NOMO-1 treated with dmso at 0.1 percent for 144 hours (cell line): ENCODE measurements around the gene SMG6.
"Not testable (repeated sequence)": the region's sequence is repeated elsewhere in the genome, so short reads cannot be mapped to it uniquely, and the experiment has no call there.

Experiments
- DNase-seq: peaks from one replicate; lab custom pipeline; 2025; ENCODE audit not compliant: unreplicated experiment; lab: John Stamatoyannopoulos, UW

Gene SMG6

GRCh38 chr17:2309338-2310154 lies 6.0 kb upstream of the SMG6 start:
- DNase-seq, result no peak

- no peak for DNase-seq
Observed at GRCh38 chr17:2304931-2305330, 1.3 kb upstream of the SMG6 start.

- peak; percentile 1 for DNase-seq
Observed at GRCh38 chr17:2302778-2303203, 794 bp downstream of the SMG6 start.

DNA sequence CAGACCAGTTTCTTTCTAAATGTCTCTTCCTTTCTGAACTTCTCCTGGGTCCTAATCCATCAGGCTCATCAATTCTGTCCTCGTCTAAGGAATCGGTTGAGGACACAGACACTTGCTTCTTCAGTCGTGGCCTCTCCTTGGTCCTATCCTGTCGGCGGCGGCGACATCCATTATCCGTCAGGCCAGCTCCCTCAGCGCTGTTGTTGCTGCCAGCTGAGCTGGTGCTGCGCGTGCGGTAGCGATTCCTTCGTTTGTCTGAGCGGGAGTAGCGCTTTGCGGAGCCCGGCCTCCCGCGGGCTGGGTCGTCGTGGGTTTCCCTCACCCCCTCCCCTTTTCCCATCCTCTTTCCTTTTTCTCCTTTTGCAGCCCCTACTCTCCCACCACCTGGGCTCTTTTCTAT lies 3.8 kb downstream of the SMG6 start:
- DNase-seq, result no peak

DNA sequence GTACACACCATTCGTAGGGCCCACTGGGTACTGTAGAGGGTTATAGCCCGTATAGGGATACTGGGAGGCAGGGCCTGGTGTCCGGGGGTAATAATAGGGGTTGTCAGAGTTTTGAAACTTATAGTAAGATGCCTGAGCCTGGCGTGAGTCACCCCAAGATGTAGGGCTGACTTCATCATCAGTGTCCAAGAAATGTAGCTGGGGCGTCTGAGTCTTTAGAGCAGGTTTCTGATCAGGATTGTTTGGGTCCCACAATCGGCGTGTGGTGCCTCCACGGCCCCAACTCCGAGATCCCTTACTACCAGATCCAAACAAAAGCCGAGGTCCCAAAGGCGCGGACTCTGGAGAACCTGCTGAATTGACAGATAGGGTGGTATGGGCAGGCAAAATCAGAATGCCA lies 4.4 kb downstream of the SMG6 start:
- no peak for DNase-seq

- no peak for DNase-seq
Observed at GRCh38 chr17:2297023-2297422, 6.6 kb downstream of the SMG6 start.

DNA sequence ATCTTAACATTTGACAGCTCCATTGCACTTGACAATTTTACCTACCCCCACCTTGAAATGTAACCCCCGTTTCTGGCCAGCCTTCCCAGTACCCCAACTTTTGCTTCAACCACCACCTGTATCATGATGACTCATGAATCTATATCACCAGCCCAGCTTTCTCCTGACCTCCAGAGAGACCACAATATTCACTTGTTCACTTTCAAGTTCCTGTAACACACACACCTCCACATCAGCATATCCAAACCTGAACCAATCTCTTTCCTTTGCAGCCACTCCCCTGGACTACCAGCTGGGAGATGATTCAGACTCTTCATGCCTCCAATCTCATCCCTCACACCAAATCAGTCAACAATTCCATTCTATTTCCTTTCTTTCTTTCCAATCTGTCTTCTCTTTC lies 8.0 kb downstream of the SMG6 start:
- DNase-seq, result no peak

DNA sequence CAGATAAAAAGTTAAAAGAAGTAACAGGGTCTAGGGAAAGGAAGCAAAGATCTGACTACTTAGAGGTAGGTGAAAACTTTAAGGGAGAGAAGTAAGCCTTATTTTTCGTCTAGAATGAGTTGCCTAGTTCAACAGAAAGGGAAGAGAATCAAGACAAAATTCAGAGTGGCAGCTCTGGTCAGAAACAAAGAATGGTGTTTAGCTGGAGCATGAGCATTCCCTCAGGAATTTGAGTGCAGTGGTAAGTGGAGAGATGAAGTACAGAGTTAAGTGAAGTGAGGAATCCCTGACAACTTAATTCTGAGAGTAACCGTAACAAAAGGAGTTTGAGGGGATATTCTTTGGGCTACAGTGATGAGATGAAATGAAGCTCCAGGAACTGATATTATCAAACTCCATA lies 11.5 kb downstream of the SMG6 start:
- no peak for DNase-seq

DNA sequence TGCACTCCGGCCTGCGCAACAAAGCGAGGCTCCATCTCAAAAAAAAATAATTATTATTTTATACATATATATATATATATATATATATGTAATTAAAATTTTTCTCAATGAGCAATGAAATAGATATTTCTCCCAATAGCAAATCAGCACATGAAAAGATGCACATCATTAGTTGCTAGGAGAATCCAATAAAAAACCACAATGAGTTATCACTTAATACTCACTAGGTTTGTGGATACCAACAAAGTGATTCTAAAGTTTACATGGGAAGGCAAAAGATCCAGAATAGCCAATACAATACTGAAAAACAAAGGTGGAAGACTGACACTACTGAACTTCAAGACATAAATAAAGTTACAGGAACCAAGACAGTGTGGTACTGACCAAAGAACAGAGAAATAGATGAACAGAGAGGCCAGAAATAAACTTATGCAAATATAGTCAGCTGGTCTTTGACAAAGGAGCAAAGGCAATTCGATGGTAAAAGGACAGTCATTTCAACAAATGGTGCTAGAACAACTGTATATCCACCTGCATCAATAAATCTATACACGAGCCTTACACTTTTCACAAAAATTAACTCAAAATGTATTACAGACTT lies 13.6 kb downstream of the SMG6 start:
- DNase-seq, result no peak

DNA sequence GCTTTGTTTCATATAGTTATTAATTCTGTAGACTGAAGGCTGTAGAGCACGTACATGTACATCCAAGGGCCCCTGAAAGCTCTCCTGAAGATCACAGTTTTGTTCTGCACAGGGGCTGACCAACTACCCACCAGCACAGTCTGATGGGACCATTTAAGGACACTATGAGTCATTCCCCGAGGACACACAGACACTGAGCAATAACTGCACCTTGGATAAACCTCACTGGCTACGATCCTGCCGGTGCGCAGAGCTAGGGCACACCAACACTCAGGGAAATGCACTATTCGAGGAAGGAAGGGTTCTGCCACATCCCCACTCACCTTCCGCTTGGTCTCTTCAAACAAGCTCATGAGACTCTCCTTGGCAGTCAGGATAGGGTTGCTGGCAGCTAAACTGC lies 20.3 kb downstream of the SMG6 start:
- no peak for DNase-seq

GRCh38 chr17:2282297-2282873 lies 21.2 kb downstream of the SMG6 start:
- peak; percentile 19 for DNase-seq

DNA sequence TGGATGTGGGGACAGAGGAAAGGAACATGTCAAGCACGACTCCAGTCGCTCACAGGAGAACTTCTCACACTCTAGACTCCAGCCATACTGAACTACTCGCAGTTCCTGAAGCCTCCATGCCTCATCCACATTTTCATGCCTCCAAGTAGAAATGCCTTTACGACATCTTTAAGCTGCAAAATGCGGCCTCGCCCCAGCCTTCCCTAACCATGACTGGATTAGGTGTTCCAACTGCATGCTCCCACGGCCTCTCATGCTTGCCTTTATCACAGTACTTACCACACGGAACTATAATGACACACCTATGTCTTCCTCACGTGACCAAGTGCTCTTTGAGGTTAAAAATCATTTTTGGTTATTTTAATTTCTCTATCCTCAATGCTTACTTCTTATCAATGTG lies 23.9 kb downstream of the SMG6 start:
- DNase-seq, result no peak

DNA sequence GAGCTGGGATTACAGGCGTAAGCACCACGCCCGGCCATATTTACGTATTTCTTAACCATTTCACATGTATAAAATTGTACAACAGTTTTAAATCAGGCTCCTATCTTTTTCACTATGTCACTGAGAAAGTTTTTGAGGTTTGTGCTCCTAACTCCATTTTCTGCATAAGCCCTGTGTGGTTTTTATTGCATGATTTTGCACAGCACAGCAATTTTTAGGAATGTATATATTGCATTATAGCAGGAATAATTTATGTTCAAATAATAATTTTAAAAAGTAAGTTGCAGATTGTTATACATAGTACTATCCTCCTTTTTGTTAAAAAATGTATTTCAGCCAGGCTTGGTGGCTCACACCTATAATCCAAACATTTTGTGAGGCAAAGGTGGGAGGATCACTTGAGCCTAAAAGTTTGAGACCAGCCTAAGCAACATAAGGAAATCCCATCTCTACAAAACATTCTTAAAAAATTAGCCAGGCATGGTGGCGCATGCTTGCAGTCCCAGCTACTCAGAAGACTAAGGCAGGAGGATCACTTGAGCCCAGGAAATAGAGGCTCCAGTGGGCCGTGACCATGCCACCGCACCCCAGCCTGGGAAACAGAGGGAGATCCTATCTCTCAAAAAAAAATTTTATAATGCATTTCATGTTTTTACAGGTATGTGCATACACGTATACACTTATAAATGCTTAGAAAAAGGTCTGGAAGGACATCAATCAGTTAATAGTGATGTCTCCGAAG lies 26.0 kb downstream of the SMG6 start:
- DNase-seq, result no peak

GRCh38 chr17:2275722-2276121 lies 27.9 kb downstream of the SMG6 start:
- no peak for DNase-seq

GRCh38 chr17:2274414-2274813 lies 29.2 kb downstream of the SMG6 start:
- no peak for DNase-seq

DNA sequence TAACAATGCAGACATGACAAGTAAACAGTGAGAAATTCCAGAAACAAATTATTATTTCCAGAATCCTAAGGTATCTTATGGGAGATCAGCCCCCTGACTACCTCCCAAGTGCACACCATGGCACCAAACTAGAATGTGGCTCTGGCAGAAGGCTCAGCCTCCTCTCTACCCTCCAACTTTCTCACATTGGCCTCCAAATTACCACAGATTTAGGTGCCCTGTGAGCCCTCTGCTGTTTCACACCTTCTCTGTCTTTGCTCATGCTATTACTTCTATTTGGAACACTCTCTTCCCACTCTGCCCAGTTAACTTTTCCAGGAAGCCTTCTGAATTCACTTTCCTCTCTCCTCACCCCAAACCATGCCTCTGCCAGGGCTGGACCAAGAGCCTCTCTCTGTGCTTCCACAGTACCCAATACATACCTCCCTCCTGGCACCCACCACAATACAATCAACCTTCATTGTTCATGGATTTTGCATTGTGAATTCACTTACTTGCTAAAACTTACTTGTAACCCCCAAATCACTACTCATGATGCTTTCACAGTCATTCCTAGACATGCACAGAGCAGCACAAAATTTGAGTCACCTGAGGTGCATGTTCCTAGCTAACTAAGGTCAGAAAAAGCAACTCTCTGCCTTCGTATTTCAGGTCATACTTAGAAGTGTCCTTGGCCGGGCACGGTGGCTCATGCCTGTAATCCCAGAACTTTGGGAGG lies 31.4 kb downstream of the SMG6 start:
- DNase-seq, result no peak

GRCh38 chr17:2267354-2267753 lies 36.2 kb downstream of the SMG6 start:
- no peak for DNase-seq

DNA sequence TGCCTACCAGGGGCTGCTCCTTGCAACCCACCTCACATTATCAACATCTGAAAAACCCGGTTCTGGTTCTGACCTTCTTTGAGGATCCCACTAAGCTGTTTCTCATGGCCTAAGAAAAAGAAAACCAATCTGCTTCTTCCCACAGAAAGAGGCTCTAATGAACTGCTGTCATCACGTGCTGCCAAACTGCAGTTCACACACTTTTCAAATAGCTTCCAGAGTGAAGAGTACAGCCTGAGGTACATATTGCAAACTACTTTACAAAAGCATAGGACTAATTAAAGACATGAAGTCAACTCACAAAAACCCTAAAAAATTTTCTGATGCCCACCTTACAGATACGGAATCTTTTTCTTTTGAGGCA lies 36.7 kb downstream of the SMG6 start:
- no peak for DNase-seq

DNA sequence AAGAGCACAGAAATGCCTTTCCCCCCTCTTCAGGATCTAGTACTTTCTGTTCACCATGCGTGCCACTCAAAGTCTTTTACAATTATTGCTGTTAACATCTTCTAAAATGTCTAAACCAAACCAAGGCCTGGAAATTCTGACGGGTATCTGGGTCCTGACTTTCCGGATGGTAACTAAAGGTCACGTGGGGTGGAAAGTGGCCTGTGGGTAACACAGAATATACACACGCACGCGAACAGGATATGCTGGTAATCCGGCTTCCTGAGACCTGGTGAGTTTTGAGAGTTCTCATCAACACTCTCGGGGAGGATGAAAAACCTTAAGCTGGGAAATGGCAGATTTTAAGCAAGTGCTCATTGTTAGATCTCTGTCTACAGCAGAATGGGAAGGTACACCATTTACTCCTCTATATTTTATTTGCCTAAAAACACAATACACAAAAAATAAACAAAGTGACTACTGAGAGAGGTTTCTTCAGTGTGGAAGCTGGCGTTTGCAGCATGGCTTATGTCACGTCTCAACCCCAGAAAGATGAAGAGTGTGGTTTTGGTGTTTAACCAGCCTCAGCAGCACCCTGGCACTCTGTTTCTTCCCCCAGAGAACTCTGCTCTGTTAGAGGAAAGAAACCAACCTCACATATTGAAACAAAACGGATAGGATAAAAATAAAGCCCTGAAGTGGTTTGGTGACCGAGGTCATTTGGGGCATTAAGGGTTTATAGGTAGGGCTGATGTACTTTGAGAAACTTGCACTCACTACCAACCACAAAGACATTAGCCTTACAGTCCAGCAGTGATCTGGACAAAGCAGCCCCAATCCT lies 37.3 kb downstream of the SMG6 start:
- DNase-seq, result no peak

GRCh38 chr17:2265166-2265565 lies 38.4 kb downstream of the SMG6 start:
- DNase-seq, result not testable (repeated sequence)
